HUDEP-2 (cell line): Measurements from ENCODE around the gene SNRPF.
A peak's percentile ranks its signal among the peaks of the same experiment; 100 is the strongest.

ENCODE experiments used
- DNase-seq, 76 experiments: peaks; one replicate each; lab custom pipeline; 2025; ENCODE audit not compliant: unreplicated experiment in 76 of 76; lab: John Stamatoyannopoulos, UW

Gene SNRPF

DNA sequence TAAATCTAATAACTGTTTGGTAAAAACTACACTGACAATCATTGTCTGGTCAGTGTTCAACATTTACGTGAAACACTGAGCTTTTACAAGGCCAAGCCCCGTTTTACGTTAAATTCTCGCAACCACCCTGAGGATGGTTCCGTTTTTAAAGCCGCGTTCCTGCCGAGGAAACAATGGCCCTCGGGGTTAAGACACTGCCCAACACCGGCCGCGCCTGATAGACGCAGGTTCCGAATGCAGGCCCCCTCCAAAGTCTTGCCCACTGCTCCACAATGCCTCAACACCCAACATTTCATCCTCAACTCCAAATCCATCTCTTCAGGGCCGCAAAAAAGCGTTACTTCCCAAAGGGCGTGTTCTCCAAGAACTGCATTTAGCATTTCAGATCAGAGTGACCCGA, 953 bp upstream of the SNRPF start:
- DNase-seq: no peak

GRCh38 chr12:95859344-95859816, 628 bp downstream of the SNRPF start:
- peak in 25 of 76 experiments; percentile 2 to 36 (median 11) for DNase-seq

GRCh38 chr12:95859947-95860850, 1.4 kb downstream of the SNRPF start:
- DNase-seq: no peak

DNA sequence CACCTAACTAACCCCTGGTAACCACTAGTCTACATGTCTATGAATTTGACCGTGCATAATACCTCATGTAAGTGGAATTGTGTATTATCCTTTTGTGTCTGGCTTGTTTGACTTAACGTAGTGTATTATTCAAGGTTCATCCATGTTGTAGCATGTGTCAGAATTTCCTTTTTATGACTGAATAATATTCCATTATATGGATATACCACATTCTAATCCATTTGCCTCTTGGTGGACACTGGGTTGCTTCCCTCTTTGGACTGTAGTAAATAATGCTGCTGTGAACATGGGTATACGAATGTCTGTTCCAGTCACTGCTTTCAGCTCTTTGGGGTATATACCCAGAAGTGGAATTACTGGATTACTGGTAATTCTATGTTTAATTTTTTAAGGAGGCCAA, 3.3 kb downstream of the SNRPF start:
- DNase-seq: no peak

- DNase-seq: no peak
These were observed 4.6 kb downstream of the SNRPF start for GRCh38 chr12:95863337-95863736.

DNA sequence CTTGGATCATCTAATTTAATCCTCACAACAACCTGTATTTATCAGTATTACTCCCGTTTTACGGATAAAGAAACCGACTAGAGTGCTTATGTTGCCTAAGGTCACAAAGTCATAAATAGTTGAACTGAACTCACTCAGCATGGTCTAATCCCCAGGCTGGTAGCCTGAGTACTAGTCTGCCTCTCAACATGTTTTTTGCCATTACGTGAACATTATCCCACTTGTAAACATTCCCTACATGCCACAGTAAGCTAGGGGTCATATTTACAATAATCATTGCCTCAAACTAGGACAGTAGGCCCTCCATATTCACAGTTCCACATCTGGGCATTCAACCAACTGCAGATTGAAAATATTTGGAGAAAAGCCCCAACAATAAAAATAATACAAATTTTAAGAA, 12.1 kb downstream of the SNRPF start:
- DNase-seq: no peak

DNA sequence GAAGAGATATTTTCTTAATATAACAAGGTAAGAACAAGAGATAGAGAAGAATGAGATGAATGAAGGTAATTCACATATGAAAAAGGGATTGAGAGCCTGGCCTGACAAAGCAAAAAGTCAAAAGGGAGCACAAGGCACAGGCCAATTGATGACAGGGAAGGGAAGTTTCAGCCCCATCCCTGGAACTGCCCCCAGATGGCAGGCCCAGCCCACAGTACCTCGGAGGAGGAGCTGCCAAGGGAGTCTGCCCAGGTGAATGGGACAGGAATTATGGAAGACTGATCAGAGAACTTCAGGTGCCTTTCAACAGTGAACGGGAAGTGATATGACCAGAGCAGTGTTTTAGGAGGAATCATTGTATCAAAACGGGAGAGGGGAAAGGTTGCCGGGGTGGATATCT, 15.7 kb downstream of the SNRPF start:
- no peak for DNase-seq

DNA sequence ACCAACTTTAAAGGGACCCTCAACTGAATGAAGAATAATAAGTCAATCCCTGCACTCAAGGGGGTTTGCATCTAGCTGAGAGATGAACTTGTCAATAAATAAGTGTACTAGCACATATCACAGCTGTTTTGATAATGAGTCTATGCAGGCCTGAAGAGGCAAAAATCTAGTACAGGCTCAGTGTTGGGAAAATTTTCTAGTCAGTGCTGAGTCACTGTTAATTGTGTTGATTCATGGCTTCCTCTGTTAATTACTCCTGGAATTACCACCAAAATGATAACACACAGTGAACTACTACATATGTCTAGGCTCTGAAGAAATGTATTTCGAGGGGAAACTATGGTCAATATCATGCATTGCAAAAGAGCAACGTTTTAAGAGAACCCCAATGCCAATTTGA, 18.9 kb downstream of the SNRPF start:
- DNase-seq: no peak

DNA sequence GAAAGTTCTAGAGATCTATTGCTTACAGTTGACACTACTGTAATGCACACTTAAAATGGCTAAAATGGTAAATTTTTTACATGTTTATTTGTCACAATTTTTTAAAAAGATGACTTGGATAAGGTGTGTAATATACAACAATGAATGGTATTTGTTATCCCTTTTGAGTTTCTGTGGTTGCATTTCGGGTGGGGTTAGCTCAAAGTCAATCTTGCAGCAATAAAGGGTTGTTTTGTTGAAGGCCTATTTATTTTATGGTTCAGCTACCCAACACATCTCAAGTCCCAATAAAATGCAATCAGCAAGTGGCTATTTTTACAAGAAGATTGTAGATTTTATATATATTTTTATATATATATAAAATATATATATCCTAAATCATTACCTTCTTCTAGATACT, 22.1 kb downstream of the SNRPF start:
- no peak for DNase-seq

DNA sequence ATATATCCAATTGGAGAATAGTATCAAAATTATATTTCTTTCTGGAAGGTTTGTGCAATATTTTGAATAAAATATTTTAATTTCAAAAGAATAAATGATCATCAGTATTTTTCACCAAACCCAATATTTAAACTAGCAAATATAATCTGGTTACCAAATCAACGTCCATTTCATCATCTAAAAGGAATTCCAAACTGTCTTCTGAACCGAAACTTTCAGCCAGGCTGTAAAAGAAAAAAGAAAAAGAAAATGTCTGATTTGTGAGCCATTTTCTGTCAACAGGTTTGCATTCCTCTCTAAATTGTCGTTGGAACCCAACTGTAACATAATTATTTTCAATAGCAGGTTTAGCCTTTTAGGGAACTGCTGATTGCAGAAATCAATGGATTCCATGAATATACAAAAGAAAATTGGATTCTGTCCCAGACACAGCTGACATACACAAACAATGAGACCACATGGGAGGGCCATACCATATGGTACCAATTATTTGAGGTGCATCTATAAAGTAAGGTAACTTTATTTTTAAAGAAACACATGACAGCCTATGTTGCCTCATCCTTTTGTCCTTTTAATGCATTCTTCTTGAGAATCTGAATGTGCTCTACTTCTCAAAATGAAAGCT, 22.7 kb downstream of the SNRPF start:
- DNase-seq: no peak

DNA sequence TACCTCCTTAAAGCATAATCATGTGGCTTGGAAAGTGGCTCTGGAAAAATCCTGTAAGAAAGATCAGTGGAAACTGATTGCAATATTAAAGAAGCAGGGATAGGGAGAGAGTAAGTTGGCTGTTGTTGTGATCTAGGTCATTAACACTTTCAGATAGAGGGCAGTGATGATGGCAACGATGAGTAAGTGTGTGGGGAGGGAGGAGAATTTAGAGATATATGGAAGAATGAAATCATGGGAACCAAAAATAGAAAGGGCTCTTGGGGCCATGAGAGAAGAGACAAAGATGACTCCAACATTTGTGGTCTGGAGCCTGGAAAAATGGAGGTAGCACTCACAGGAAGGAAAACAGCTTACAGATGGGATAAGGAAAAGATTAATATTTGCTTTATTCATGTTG, 23.3 kb downstream of the SNRPF start:
- DNase-seq: no peak

DNA sequence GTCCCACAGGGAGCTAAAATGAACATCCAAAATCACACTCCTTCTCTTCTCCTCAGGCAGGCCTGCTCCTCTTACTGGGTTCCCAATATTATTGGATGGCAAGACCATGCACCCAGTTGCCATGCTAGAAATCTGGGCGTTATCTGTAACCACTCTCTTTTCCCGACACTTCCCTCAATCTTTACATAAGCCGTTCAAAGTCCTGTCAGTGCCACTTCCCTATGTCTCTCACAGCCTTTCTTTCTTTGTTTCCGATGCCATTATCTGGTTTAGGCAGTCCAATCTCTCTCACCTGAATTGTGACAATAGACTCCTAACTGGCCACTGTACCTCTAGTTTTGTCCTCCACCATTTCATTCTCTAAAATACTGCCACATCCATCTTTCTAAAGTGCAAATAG, 24.1 kb downstream of the SNRPF start:
- DNase-seq: no peak

- no peak for DNase-seq
These were observed 26.2 kb downstream of the SNRPF start for GRCh38 chr12:95884998-95885397.

DNA sequence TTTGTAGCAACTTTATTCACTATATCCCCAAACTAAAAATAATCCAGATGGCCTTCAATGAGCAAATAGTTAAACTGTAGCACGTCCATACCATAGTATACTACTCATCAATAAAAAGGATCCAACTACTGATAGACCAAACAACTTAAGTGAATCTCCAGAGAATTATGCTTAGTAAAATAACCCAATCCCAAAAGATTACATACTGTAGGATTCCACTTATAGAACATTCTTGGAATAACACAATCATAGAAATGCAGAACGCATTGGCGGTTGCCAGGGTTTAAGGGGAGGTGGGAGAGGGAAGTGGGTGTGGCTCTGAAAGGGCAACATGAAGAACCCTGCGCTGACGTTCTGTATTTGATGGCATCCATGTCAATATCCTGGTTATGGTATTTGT, 28.6 kb downstream of the SNRPF start:
- DNase-seq: no peak

DNA sequence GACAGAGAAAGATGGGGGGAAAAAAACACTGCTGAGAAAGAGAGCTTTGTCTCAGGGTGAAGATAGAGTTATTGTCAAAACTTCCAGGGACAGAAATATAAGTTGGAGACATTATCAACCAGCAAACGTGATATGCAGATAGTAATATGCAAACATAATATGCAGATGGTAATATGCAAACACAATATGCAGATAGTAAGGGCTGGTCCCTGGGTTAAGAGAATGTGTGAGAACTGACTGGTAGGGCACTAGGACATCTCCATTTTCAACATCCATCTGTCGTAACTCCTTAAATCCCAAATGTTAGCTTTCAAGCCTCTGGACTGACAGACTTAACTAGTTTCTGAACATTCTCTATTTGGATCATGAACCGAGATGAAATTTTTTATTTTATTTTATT, 32.2 kb downstream of the SNRPF start:
- DNase-seq: no peak

DNA sequence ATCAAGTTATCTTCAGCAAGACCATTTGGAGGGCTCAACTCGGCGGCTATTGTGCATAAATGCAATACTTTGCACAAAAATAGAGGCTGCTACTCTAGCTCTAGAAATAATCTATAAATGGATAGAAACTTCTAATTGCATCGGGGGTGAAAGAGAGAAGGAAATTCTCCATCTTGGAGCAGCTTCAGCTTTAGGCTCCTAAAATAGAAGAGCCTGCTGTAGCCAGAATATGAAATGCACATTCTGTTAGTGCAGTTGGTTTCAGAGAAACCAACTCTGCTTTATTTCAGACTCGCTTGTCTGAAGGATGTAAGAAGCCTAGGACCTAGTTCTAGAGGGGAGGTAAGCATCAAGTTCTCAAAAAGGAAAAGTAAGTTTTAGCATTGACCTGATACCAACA, 38.1 kb downstream of the SNRPF start:
- DNase-seq: no peak

- DNase-seq: no peak
These were observed 39.3 kb downstream of the SNRPF start for GRCh38 chr12:95898081-95898480.

- no peak for DNase-seq
These were observed 49.8 kb downstream of the SNRPF start for GRCh38 chr12:95908573-95908972.

GRCh38 chr12:95909871-95910270, 51.1 kb downstream of the SNRPF start:
- no peak for DNase-seq
